ACC112 (cell line): ENCODE results near the gene BMS1.

Source experiments
- H2AFZ ChIP-seq: fragments of 200-600 bp; sonication (generic); one replicate; pipeline ENCODE4 v1.6.0; 2017; ENCODE audit warnings: antibody characterized with exemption, low read length; ENCODE audit not compliant: unreplicated experiment
- H3K27ac ChIP-seq: fragments of 200-600 bp; sonication (generic); 2 replicates; pipeline ENCODE4 v1.5.1; 2014; ENCODE audit warnings: low read depth, mild to moderate bottlenecking, antibody characterized with exemption, low read length, moderate library complexity
- H3K27me3 ChIP-seq: fragments of 200-600 bp; sonication (generic); 2 replicates; pipeline ENCODE4 v1.6.1; 2014; ENCODE audit warnings: mild to moderate bottlenecking, antibody characterized with exemption, low read length, moderate library complexity, mixed read lengths; ENCODE audit not compliant: insufficient read depth
- H3K36me3 ChIP-seq: fragments of 200-600 bp; sonication (generic); 2 replicates; pipeline ENCODE4 v1.6.1; 2016; ENCODE audit warnings: mild to moderate bottlenecking, antibody characterized with exemption, low read length, moderate library complexity, mixed read lengths; ENCODE audit not compliant: insufficient read depth
- H3K4me1 ChIP-seq: fragments of 200-600 bp; sonication (generic); one replicate; pipeline ENCODE4 v1.6.1; 2016; ENCODE audit warnings: low read length, mixed read lengths; ENCODE audit not compliant: insufficient read depth, unreplicated experiment, control insufficient read depth
- H3K4me3 ChIP-seq: fragments of 200-600 bp; sonication (generic); 2 replicates; pipeline ENCODE4 v1.5.1; 2014; ENCODE audit warnings: mild to moderate bottlenecking, low read depth, low read length
- H3K79me2 ChIP-seq: fragments of 200-600 bp; sonication (generic); one replicate; pipeline ENCODE4 v1.6.0; 2016; ENCODE audit warnings: low read length; ENCODE audit not compliant: control insufficient read depth, unreplicated experiment, insufficient read depth

The BMS1 gene

GRCh38 chr10:42875798-42876341, 93.3 kb downstream of the BMS1 start:
- Histone ChIP-seq H3K36me3 (no peaks in the 10 kb centered on the region), H3K79me2 (no peaks in the 10 kb centered on the region), H3K27me3 (0 out of 2 replicates have a peak, but pooled peaks cover 3% of the 10 kb centered on the region), H3K27ac (no peak overlapping the region), H3K4me3 (no peak overlapping the region), H3K4me1 (no peaks in the 10 kb centered on the region), H2AFZ (no peak overlapping the region)

DNA sequence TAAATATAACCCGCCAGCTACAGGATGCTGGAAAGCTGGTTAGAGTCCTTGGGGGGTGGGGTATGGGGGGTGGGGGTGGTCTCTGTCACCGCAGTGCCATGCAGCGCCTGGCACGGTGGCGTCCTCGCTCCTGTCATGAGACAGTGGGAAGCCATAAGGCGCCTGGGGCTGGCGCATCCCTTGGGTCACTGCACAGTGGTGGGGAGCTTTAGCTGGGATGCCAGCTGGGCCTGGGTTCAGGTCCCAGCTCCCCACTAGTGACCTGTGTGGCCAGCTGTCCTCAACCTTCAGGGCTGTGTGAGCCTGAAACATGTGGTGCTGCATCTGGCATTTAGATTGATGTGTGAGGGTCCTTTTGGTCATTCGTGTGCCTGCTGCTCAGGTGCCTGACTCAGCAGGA, 93.9 kb downstream of the BMS1 start:
- H3K4me1 ChIP-seq: no peaks in the 10 kb centered on the region
- no peak overlapping the region for H3K4me3 ChIP-seq
- no peak overlapping the region for H2AFZ ChIP-seq
- H3K36me3 ChIP-seq: no peaks in the 10 kb centered on the region
- H3K79me2 ChIP-seq: no peaks in the 10 kb centered on the region
- H3K27me3 ChIP-seq: peaks cover 3% of the 10 kb centered on the region; the same call in 1 of the 2 replicates
- no peak overlapping the region for H3K27ac ChIP-seq

- Histone ChIP-seq H3K27ac (no peak overlapping the region), H3K36me3 (no peaks in the 10 kb centered on the region), H3K4me1 (no peaks in the 10 kb centered on the region), H3K27me3 (peaks cover 3% of the 10 kb centered on the region; the same call in 1 of the 2 replicates), H2AFZ (no peak overlapping the region), H3K79me2 (no peaks in the 10 kb centered on the region), H3K4me3 (no peak overlapping the region)
These were observed 94.3 kb downstream of the BMS1 start for GRCh38 chr10:42876945-42877344.

DNA sequence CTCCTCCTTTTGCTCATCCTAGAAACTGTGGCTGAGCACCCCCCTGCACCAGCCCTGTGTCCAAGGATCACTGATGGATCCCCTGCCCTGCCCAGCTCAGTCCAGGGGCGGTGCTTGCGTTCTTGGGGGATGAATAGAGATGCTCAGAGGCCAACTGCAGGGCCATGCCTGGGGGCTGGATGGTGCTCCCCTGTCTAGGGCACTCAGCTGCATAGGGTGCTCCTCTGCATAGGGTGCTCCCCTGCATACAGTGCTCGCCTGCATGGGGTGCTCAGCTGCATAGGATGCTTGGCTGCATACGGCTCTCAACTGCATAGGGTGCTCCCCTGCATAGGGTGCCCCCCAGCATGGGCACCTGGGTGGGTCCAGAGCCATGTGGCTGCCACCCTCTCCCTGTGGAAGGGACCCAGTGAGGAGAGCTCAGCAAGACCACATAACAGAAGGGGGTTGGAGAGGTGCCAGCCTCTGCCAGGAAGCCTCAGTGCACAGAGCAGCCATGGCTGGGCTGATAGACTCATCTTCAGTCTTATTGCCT, 95.0 kb downstream of the BMS1 start:
- Histone ChIP-seq H3K36me3 (no peaks in the 10 kb centered on the region), H3K27ac (no peak overlapping the region)

GRCh38 chr10:42878134-42878820, 95.7 kb downstream of the BMS1 start:
- Histone ChIP-seq H2AFZ (no peak overlapping the region), H3K27ac (no peak overlapping the region)

More for the DNA sequence above, 95.0 kb downstream of the BMS1 start:
- H2AFZ ChIP-seq: no peak overlapping the region
- H3K27me3 ChIP-seq: peaks cover 3% of the 10 kb centered on the region; the same call in 1 of the 2 replicates
- H3K79me2 ChIP-seq: no peaks in the 10 kb centered on the region
- no peak overlapping the region for H3K4me3 ChIP-seq
- no peaks in the 10 kb centered on the region for H3K4me1 ChIP-seq

DNA sequence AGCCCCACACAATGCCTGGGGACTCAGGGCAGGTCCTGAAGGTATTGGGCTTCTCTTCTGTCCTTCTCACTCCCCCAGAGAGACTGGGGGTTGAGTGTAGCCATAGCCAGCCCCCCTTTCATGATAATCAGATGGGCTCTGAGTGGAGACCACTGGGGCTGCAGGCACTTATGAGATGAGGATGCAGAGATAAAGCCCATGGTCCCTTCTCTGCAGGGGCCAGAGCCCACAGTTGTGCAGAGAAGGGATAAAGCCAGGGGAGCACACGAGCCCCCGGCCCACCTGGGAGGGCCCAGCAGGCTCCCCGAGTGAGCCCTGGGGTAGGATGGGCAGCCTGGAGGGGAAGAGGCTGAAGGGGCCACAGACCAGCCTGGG, 96.2 kb downstream of the BMS1 start:
- Histone ChIP-seq H3K4me1 (no peaks in the 10 kb centered on the region), H3K27me3 (peaks cover 9% of the 10 kb centered on the region; the same call in 1 of the 2 replicates), H3K27ac (no peak overlapping the region), H3K79me2 (no peaks in the 10 kb centered on the region), H2AFZ (no peak overlapping the region), H3K4me3 (no peak overlapping the region), H3K36me3 (no peaks in the 10 kb centered on the region)

More at GRCh38 chr10:42878134-42878820, 95.7 kb downstream of the BMS1 start:
- Histone ChIP-seq H3K4me3 (no peak overlapping the region), H3K27me3 (peaks cover 6% of the 10 kb centered on the region; the same call in 1 of the 2 replicates), H3K79me2 (no peaks in the 10 kb centered on the region), H3K4me1 (no peaks in the 10 kb centered on the region), H3K36me3 (no peaks in the 10 kb centered on the region)

GRCh38 chr10:42879380-42880254, 97.0 kb downstream of the BMS1 start:
- H2AFZ ChIP-seq: no peak overlapping the region
- H3K27ac ChIP-seq: no peak overlapping the region
- H3K4me3 ChIP-seq: no peak overlapping the region
- H3K27me3 ChIP-seq: peaks cover 13% of the 10 kb centered on the region; the same call in 1 of the 2 replicates
- H3K4me1 ChIP-seq: no peaks in the 10 kb centered on the region
- H3K79me2 ChIP-seq: no peaks in the 10 kb centered on the region
- no peaks in the 10 kb centered on the region for H3K36me3 ChIP-seq

DNA sequence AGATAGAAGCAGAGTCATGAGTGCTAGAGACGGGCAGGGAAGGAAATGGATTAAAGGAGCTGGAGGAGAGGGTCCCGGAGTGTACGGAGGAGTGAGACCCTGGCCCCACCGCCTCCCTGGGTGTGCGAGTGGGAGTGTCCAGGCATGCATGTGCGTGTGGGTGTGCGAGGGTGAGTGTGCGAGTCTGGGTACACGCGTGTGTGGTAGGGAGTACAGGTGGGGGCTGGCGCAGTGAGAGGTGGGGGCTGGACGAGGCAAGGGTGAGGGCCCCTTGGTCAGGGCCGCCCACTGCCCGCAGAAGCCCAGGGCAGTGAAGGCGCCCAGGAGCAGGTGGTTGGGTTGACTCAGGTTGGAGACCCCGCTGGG, 97.6 kb downstream of the BMS1 start:
- no peak overlapping the region for H3K27ac ChIP-seq
- H3K4me3 ChIP-seq: no peak overlapping the region
- no peak overlapping the region for H2AFZ ChIP-seq
- peaks cover 13% of the 10 kb centered on the region; the same call in 1 of the 2 replicates for H3K27me3 ChIP-seq
- H3K4me1 ChIP-seq: no peaks in the 10 kb centered on the region
- H3K36me3 ChIP-seq: no peaks in the 10 kb centered on the region
- H3K79me2 ChIP-seq: no peaks in the 10 kb centered on the region

GRCh38 chr10:42882597-42882996, 100.0 kb downstream of the BMS1 start:
- peaks cover 13% of the 10 kb centered on the region; the same call in 1 of the 2 replicates for H3K27me3 ChIP-seq
- H3K4me3 ChIP-seq: no peak overlapping the region
- no peaks in the 10 kb centered on the region for H3K79me2 ChIP-seq
- H3K4me1 ChIP-seq: no peaks in the 10 kb centered on the region
- H2AFZ ChIP-seq: no peak overlapping the region
- H3K27ac ChIP-seq: no peak overlapping the region
- no peaks in the 10 kb centered on the region for H3K36me3 ChIP-seq
